ENCODE measurements around the gene SLC13A3. TPM values are rescaled to one million over a fixed set of nuclear protein-coding genes. Genes with fewer than 3 reads are reported as not detected.

Gene SLC13A3
- total RNA-seq, 4 donors from 2014 or later, result 1.2 to 3.5 (median 1.9) TPM

DNA sequence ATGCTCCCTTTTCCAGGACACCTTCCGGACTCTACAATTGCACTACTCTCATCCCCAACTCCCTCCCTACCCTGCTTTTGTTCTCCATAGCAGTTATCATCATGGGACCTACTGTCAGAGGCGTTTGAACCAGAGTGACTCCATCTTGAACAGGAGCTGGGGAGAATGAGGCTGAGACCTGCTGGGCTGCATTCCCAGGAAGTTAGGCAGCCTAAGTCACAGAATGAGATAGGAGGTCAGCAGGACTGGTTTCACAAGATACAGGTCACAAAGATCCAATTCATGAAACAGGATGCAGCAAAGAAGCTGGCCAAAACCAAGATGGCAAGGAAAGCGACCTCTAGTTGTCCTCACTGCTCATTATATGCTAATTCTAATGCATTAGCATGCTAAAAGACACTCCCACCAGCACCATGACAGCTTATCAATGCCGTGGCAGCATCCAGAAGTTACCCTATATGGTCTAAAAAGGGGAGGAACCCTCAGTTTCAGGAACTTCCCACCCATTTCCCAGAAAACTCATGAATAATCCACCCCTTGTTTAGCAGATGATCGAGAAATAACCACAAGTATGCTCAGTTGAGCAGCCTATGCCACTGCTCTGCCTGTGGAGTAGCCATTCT, 15.6 kb downstream of the SLC13A3 start:
- no peak for TF ChIP-seq CTCF (IDR thresholded peaks at IDR 0.05)
- no peak for ATAC-seq (ENCODE audit: low FRiP score)
- no peak for DNase-seq (ENCODE audit: low spot score)

GRCh38 chr20:46634528-46634927, 16.7 kb downstream of the SLC13A3 start:
- no peak for TF ChIP-seq CTCF (IDR thresholded peaks at IDR 0.05)
- ATAC-seq (ENCODE audit: low FRiP score), result no peak

DNA sequence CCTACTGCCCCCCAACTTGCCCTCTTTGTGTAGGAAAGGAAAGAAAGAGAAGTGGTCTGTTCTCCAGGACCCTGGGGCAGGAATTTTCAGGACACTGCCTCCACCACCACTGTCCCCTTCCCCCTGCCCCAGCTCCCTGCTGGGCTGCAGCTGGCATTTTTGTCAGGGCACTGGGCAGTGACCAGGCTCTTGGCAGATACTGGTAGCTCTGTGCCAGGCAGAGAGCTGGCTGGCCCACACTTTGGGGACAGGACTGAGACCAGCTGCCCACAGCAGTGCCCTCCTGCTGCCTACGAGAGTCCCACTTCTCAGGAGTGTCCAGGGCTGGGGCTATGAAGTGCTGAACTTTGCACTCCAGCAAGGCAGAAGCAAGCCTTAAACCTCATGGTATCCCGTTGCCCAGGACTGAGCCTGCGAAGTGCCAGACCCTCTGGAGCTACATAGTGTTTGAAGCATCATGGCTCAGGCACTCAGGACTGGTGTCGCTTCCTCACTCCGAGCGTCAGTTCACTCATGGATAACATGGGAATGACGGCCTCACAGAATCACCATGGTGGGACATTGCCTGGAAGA, 19.3 kb downstream of the SLC13A3 start:
- DNase-seq (ENCODE audit: low spot score), result no peak
- no peak for TF ChIP-seq CTCF (IDR thresholded peaks at IDR 0.05)
- no peak for ATAC-seq (ENCODE audit: low FRiP score)

More at GRCh38 chr20:46634528-46634927, 16.7 kb downstream of the SLC13A3 start:
- no peak for DNase-seq (ENCODE audit: low spot score)

- no peak for ATAC-seq (ENCODE audit: low FRiP score)
- no peak for DNase-seq (ENCODE audit: low spot score)
- TF ChIP-seq CTCF (IDR thresholded peaks at IDR 0.05), result no peak
Observed at GRCh38 chr20:46631212-46631869, 19.9 kb downstream of the SLC13A3 start.

GRCh38 chr20:46630306-46630705, 21.0 kb downstream of the SLC13A3 start:
- DNase-seq (ENCODE audit: low spot score), result no peak
- TF ChIP-seq CTCF (IDR thresholded peaks at IDR 0.05), result no peak
- ATAC-seq (ENCODE audit: low FRiP score), result no peak

DNA sequence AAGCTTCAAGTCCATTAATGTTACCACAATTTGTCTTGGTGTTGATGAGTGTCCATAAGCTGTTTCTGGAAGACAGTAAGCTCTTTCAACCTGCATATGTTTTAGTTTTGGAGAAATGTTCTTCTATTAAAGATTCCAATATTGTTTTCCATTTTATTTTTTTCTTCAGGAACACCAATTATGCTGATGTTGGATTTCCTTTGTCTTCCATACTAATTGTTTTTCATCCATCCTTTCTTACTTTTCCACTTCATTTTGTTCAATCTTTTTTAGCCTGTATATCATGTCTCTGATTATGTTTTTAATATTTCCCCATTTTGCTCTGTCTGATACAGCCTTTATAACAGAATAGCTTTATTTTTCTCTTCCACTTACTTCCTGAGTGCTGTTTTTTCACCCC, 21.9 kb downstream of the SLC13A3 start:
- no peak for TF ChIP-seq CTCF (IDR thresholded peaks at IDR 0.05)
- DNase-seq (ENCODE audit: low spot score), result no peak
- no peak for ATAC-seq (ENCODE audit: low FRiP score)

DNA sequence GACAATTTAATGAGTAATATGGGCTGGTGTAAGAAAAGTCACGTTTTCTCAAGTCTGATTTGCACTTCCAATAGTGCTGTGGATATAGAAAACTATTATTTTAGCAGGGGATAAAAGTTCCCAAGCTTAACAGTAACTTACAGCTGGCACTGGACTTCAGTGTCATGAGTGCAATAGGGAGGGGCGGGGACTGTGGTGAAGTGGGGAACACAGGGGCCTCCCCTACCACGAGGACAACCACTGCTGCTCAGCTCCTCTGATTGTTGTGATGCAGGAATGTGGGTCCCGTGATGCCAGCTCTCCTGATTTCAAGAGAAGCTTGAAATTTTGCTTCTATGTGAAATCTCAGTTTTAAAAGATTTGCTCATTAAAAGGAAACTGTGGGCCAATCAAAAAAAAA, 24.0 kb downstream of the SLC13A3 start:
- DNase-seq (ENCODE audit: low spot score) (no peak), ATAC-seq (ENCODE audit: low FRiP score) (no peak)
- no peak for TF ChIP-seq CTCF (IDR thresholded peaks at IDR 0.05)

All from omental fat pad (tissue), 4 donors.